COLO668 (cell line): ENCODE measurements around the gene MYCL.

Experiments used
- DNase-seq: peaks from one replicate; lab custom pipeline; 2025; ENCODE audit not compliant: unreplicated experiment; lab: John Stamatoyannopoulos, UW

Gene MYCL

GRCh38 chr1:39857126-39857878, 44.4 kb downstream of the MYCL start:
- DNase-seq = no peak

DNA sequence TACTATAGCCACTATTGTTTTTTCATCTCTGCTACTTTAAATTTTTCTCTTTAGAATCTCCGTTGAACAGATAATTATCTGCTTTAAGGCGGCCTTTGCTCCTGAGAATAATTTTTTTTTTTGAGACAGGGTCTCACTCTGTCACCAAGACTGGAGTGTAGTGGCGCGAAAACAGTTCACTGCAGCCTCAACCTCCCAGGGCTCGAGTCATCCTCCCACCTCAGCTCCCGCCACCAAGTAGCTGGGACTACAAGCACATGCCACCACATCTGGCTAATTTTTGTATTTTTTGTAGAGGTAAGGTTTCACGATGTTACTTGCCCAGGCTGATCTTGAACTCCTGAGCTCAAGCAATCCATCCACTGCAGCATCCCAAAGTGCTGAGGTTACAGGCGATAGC, 47.0 kb downstream of the MYCL start:
- no peak for DNase-seq

DNA sequence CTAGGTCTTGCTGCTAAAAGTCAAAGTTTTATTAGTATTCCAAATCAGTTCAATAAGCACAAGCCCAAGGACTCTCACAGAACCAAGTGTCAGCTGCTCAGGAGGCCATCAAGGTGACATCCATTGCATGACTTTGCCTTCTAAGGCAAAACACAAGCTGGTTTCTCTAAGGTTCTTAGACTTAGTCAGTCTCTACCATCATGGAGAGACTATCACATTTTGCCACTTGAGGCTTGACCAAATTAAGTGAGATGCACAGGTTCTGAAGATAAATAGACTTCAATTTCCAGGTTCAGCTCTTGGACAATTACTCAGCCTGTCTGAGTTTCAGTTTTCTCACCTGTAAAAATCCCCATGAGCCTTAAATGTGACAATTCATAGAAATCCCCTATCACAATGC, 47.4 kb downstream of the MYCL start:
- no peak for DNase-seq

GRCh38 chr1:39852876-39853275, 48.8 kb downstream of the MYCL start:
- peak; percentile 100 for DNase-seq

- DNase-seq = peak; percentile 100
Measured at GRCh38 chr1:39852214-39852791, 49.4 kb downstream of the MYCL start.

DNA sequence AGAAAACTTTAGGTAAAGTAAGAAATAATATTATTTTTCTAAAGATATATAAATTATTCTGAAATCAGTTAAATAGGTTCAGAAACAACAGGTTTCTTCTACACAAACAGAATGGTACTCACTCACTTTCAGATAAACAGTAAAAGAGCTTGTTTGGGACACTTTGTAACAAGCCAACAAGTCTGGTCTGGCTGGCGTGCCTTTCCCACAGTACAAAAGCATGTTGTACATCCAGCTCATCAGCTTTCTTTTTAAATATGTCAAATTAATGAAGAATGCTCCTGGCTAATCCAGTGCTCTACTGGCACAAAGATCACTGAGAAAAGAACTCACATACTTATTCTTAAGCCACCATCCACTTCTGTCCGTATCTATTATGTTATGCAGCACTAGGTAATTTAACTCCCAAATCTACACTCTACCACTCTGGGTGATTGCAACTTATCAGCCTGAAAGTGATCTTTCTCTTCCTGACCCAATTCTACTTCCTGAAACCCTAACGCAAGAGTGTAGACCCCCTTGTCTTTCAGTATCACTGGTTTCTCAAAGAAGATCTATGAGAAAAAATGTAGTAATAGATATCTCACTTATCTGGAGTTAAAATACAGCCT, 51.0 kb downstream of the MYCL start:
- no peak for DNase-seq

GRCh38 chr1:39849203-39849602, 52.5 kb downstream of the MYCL start:
- DNase-seq = no peak

- DNase-seq = no peak
Measured at GRCh38 chr1:39847940-39848339, 53.8 kb downstream of the MYCL start.

GRCh38 chr1:39846796-39847195, 54.9 kb downstream of the MYCL start:
- no peak for DNase-seq

DNA sequence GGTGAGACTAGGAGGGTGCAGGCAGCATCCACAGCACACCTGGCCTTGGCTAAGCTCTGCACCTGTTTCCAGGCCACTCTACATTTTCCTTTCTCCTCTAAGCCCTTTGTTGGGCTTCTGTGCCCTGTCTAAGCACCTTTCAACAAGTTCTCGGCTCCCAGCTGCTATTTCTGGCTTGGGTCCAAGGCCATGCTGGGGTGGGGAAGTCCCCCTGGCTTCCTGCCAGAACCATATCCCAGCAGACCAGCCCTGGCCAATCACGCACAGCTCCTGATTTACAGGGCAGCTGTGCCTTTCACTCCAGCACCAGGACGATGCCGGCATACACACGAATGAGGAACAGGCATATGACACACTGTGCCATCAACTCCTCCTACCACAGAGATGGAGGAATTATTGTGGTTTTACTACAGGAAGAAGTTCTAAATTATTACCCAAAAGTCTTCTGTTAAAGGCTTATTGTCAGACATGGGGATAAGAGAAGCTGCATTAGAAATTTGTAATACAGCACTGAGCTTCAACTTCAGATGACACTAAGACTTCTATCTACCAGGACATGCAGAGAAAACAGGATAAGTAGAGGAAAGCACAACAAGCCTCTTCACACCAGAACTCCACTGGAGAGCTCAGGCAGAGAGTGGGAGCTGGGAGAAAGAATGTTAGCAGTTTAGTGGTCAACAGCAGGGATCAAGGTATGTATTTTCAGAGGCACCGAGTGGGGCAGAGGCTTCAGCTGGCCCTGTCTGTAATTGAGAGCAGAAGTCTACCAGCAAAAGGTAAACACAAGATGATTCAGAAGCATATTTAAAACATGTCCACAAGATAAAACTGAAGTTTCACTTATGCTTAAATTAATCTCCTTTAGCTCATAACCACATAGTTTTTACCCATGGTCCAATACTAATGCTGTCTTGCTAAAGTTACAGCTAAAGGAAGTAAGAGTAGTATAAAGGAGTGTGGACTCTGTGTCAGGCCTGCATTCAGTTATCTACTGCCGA, 55.8 kb downstream of the MYCL start:
- peak; percentile 100 for DNase-seq
